Effector memory CD4-positive, alpha-beta T cell (primary cell): Measurements from ENCODE around the gene LXN.
A peak's percentile ranks its signal among the peaks of the same experiment; 100 is the strongest.

Experiments
- DNase-seq, 3 donors: peaks; one replicate each; pipeline ENCODE4 v3.0.0-alpha.2; 2020
- H3K27ac ChIP-seq: 2 replicates; pipeline ENCODE4 v1.7.0; 2013; ENCODE audit warnings: mild to moderate bottlenecking, low read length, moderate library complexity; ENCODE audit not compliant: insufficient read depth, poor library complexity, severe bottlenecking
- H3K27me3 ChIP-seq: replicated peaks from 2 replicates; pipeline ENCODE4 v1.7.0; 2013; ENCODE audit warnings: mild to moderate bottlenecking, low read length; ENCODE audit not compliant: insufficient read depth, control insufficient read depth, poor library complexity, severe bottlenecking
- H3K36me3 ChIP-seq: 2 replicates; pipeline ENCODE4 v1.7.0; 2013; ENCODE audit warnings: mild to moderate bottlenecking, low read length, moderate library complexity; ENCODE audit not compliant: control insufficient read depth, insufficient read depth
- H3K4me1 ChIP-seq: 2 replicates; pipeline ENCODE4 v1.7.0; 2013; ENCODE audit warnings: low read length, mild to moderate bottlenecking; ENCODE audit not compliant: control insufficient read depth, insufficient read depth, poor library complexity, severe bottlenecking
- H3K4me3 ChIP-seq: 2 replicates; pipeline ENCODE4 v1.7.0; 2013; ENCODE audit warnings: low read length, low read depth, mild to moderate bottlenecking; ENCODE audit not compliant: insufficient read depth, poor library complexity, severe bottlenecking
- H3K9me3 ChIP-seq: 2 replicates; pipeline ENCODE4 v1.7.0; 2013; ENCODE audit warnings: mild to moderate bottlenecking, low read length, moderate library complexity; ENCODE audit not compliant: control insufficient read depth
- total RNA-seq, 3 donors: gene quantifications; one replicate each; lab custom pipeline; 2026; lab: John Stamatoyannopoulos, UW

The LXN gene, protein sequence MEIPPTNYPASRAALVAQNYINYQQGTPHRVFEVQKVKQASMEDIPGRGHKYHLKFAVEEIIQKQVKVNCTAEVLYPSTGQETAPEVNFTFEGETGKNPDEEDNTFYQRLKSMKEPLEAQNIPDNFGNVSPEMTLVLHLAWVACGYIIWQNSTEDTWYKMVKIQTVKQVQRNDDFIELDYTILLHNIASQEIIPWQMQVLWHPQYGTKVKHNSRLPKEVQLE
- 2.3 to 5.5 (median 4.2) reads per million in 3 donors for total RNA-seq

DNA sequence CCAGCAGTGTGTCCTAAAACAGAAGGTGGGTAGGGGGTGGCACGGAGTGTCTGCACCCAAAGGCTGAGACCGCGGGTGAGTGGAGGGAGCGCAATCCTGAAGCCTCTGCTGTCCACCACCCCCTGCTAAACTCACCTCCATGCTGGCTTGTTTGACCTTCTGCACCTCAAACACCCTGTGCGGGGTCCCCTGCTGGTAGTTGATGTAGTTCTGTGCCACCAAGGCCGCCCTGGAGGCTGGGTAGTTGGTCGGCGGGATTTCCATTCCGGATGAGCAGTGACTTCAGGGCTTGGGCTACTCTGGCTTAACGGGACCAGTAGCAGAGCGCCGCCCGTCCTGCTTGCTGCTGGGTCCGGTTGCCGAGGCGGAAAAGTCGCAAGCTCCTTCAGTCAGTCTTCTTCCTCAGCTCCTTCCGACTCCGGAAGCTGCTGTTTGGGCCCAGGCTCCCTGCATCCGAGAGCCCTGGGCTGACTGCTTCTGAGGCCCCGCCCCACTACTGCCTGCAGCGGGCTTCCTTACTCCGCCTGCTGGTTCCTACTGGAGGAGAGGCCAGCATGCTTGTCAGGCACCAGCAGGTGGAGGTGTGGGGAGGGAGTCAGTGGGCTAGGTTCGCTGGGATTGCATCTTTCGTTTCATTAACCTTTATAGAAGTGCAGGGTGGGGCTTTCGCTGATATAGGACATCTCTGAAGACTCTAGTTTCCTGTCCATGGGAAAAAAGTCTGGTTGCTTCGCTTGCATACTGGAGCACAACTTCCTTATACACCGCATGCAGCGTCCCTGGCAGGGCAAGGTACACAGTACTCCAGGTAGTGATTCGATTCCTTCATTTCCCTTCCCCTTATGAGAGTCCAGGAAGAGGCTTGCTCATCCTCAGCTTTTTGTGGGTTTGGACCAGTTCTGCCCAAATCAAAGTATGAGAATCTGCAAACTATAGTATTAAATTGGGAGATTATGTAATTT lies at the start of gene LXN:
Gene LXN, minus strand, starts transcription at position 434 of the 962 bp plus-strand sequence. Its CDS starts 170 bp downstream, at position 264.
- Histone ChIP-seq H3K4me3 (peak within 1 kb of the TSS; percentile 59), H3K9me3 (no peaks in the 10 kb centered on the region), H3K27me3 (no peaks in the 10 kb centered on the region), H3K36me3 (peaks cover 19% of the 10 kb centered on the region), H3K4me1 (no peaks in the 10 kb centered on the region), H3K27ac (peak within 1 kb of the TSS; percentile 65)
- peak; percentile 67 to 78 (median 77) for DNase-seq

DNA sequence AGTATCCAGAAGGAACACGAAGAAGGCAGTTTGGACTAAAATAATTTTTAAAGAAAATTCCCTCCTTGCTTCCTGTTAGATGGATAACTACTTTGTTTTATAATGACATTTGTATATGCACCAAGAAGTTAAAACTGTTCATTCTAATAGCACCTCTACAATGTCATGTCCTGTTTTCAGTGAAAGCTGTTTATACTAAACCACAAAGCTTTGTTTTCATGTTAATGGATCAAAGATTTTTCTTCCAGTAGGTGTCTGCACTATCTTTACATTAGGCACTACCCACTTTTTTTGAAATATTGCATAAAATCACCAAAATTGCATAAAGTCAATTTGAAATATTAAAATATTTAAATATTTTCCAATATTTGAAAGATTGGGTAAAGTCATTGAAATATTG lies 49.7 kb upstream of the LXN start:
- no peak for DNase-seq
- no peaks in the 10 kb centered on the region for H3K9me3 ChIP-seq
- no peaks in the 10 kb centered on the region for H3K27me3 ChIP-seq
- peaks cover 20% of the 10 kb centered on the region for H3K4me1 ChIP-seq
- H3K36me3 ChIP-seq, result no peaks in the 10 kb centered on the region
- no peak overlapping the region for H3K4me3 ChIP-seq
- no peak overlapping the region for H3K27ac ChIP-seq

DNA sequence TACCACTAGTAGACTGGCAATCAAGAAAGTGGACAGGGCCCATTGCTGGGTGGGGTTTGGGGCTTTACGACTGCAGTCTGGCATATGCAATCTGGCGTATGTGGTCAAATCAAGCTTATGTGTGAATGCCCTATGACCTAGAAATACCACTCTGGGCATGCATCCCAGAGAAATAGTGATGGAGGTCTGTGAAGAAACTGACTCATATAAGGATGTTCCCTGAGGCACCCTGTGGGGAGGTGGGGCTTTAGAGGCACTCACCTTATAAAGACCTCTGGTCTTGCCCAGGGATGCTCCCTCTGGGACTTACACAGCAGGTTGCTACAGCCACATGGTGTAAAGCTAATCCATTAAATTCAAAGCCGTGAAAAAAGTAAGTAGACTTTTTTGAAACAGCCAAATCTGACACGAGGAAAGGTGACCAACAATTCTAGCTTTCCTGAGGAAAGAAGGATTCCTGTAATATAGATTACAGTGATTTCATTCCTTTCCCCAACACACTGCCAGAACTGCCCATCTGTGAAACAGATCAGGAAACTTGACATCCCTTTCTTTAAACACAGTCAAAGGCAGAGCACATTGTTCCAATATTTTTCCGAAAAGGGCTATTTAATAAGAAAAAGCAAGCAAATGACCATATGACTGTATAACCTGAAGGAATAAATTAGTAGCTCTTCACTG lies 46.2 kb upstream of the LXN start:
- DNase-seq, result no peak
- H3K27ac ChIP-seq, result no peak overlapping the region
- H3K4me3 ChIP-seq, result no peak overlapping the region
- H3K36me3 ChIP-seq, result no peaks in the 10 kb centered on the region
- H3K9me3 ChIP-seq, result no peaks in the 10 kb centered on the region
- no peaks in the 10 kb centered on the region for H3K27me3 ChIP-seq
- peaks cover 18% of the 10 kb centered on the region for H3K4me1 ChIP-seq

DNA sequence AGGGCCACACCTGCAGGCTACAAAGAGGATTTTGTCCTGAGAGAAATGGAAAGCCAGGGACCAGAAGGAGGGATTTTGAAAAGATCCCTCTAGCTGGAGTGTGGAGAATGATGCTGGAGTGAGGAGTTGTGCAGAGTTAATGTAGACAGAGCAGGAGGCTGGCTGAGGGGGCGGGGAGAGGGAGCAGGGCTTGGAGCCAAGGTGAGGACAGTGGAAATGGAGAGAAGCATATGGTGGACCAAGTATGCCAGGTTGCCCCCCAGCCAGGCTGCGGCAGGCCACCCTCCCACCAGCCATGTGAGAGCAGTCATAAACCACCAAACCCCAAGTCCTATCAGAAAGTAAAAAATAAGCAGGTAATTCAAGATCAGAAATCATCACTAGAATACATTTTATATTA lies 45.1 kb upstream of the LXN start:
- H3K27ac ChIP-seq, result no peak overlapping the region
- H3K9me3 ChIP-seq, result no peaks in the 10 kb centered on the region
- H3K4me3 ChIP-seq, result no peak overlapping the region
- peaks cover 9% of the 10 kb centered on the region for H3K4me1 ChIP-seq
- no peaks in the 10 kb centered on the region for H3K27me3 ChIP-seq
- H3K36me3 ChIP-seq, result no peaks in the 10 kb centered on the region
- DNase-seq, result no peak

DNA sequence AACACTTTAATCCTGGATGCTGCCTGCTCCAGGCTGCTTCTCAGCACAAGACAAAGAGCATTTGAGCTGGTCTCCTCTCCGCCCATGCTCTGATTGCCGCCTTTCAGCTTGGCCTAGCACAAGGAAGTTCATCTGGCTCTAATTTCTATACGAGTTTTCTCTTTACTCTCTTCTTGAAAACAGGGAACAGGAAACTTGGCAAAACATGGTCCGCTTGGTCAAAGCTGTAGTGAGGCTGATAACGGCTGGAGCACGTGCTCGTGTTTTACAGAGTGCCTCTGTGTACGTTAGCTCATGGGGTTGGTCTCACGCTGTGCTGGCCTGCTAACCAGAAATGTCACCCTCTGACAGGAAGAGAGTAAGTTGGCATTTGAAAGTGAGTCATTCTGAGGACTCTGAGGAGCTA lies 40.6 kb upstream of the LXN start:
- Histone ChIP-seq H3K4me3 (no peak overlapping the region), H3K27ac (no peak overlapping the region), H3K9me3 (no peaks in the 10 kb centered on the region), H3K4me1 (no peaks in the 10 kb centered on the region), H3K36me3 (peaks cover 6% of the 10 kb centered on the region), H3K27me3 (no peaks in the 10 kb centered on the region)
- no peak for DNase-seq

DNA sequence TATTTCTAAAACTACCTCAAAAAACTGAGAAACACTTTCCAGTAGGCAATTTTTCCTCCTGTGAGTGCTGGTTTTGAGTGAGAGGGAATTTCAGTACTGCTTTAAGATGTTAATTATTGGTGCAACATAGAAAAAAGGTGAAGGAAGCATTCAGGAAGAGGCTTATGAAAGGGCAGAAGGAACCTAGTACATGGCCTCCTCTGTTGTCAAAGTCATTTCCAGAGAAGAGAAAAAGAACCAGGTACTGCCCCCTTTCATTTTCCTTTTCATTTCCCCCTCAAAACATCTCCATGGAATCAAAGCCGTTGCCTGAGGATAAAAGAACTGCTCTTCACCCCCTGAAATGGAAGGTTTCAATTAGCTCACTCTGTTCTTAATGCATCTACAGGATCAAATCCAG lies 40.0 kb upstream of the LXN start:
- no peak overlapping the region for H3K4me3 ChIP-seq
- H3K9me3 ChIP-seq, result no peaks in the 10 kb centered on the region
- no peak for DNase-seq
- H3K4me1 ChIP-seq, result no peaks in the 10 kb centered on the region
- peaks cover 6% of the 10 kb centered on the region for H3K36me3 ChIP-seq
- H3K27me3 ChIP-seq, result no peaks in the 10 kb centered on the region
- no peak overlapping the region for H3K27ac ChIP-seq

DNA sequence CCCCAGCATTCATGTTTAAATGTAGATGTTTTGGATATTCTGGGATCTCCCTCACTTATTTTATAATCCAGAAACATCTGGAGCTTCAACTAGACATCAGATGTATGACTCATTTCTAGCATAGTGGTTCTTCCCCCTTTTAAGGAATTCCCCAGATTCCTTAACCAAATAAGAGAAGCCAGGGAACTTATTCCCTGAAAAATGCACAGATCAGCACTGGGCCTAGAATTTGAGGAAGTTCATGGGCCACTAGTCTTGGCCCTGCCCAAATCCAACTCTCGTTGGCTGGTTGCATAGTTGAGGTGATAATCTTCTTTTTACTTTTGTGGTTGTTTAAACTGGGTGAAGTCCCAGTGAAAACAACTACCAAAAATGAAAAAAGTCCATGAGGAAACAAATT lies 39.4 kb upstream of the LXN start:
- Histone ChIP-seq H3K4me3 (no peak overlapping the region), H3K27me3 (no peaks in the 10 kb centered on the region), H3K9me3 (no peaks in the 10 kb centered on the region), H3K36me3 (peaks cover 6% of the 10 kb centered on the region), H3K27ac (no peak overlapping the region), H3K4me1 (no peaks in the 10 kb centered on the region)
- DNase-seq, result no peak

DNA sequence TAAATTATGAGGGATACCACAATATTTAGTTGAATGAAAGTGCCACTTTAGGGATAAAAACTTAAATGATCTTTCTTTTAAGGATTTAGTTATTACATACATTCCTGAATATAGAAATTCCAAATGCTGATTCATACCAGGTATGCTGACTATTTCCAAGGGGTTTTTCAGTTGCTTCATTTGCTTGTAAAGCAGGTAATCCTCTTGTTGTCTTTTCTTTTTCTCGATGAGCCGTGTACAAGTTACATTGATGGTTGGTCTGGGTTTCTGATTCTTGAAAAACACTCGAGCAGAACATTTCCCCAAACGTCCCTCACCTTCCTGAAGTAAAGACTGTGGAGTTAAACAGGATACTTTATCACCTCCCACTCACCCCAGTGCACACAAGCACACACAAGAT lies 38.2 kb upstream of the LXN start:
- no peak for DNase-seq
- Histone ChIP-seq H3K4me1 (no peaks in the 10 kb centered on the region), H3K9me3 (no peaks in the 10 kb centered on the region), H3K27ac (no peak overlapping the region), H3K36me3 (peaks cover 6% of the 10 kb centered on the region), H3K4me3 (no peak overlapping the region), H3K27me3 (no peaks in the 10 kb centered on the region)

DNA sequence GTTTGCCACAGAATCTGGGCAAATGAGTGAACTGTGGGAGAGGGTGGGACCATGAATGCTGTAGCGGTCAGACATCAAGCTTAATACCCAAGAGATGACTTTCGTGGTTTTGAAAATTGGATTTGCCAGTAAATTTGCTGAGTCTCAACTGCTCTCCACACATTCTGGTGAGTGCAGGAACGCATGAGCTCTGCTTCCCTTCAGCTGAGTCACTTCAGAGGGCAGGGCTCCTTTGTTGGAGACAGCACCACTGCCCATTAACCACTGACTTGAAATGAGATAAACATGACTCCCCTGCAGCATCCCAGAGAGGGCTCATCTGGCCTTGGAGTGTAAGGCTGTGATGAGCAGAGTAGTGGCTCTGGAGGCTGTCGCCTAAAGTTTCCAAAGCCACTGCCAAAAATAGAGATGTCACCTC lies 37.2 kb upstream of the LXN start:
- no peaks in the 10 kb centered on the region for H3K9me3 ChIP-seq
- no peak for DNase-seq
- no peaks in the 10 kb centered on the region for H3K27me3 ChIP-seq
- no peak overlapping the region for H3K4me3 ChIP-seq
- H3K4me1 ChIP-seq, result no peaks in the 10 kb centered on the region
- no peak overlapping the region for H3K27ac ChIP-seq
- H3K36me3 ChIP-seq, result peaks cover 11% of the 10 kb centered on the region
